MCF 10A (cell line): ENCODE measurements around the gene ZNF316. TPM values are rescaled to one million over a fixed set of nuclear protein-coding genes. Genes with fewer than 3 reads are reported as not detected.

Experiments used
- BruUV-seq: library from RNA; stranded (reverse); fragments of 400-500 nt; replicated peaks from 2 replicates; lab custom pipeline; 2021; lab: Mats Ljungman, UMichigan
- CTCF ChIA-PET: fragments of 300-600 bp; sonication (Branson Sonifier 250); formaldehyde crosslinking; extraction: SDS; loops from one replicate; lab custom pipeline; 2021; ENCODE audit warnings: antibody characterized with exemption, inconsistent platforms; lab: Yijun Ruan, JAX
- POLR2A ChIA-PET: fragments of 300-600, 350-650 bp; sonication (Branson Sonifier 250); formaldehyde crosslinking; extraction: SDS; loops from one replicate; lab custom pipeline; 2020; ENCODE audit warnings: antibody characterized with exemption, inconsistent platforms; lab: Yijun Ruan, JAX
- DNase-seq: peaks from one replicate; pipeline ENCODE4 v3.0.0-alpha.2; 2018; ENCODE audit not compliant: unreplicated experiment
- H3K27ac Mint-ChIP-seq: one replicate; pipeline ENCODE4 v1.8.0; 2022; ENCODE audit warnings: mild to moderate bottlenecking, low read depth, mixed read lengths; ENCODE audit not compliant: unreplicated experiment
- H3K27me3 Mint-ChIP-seq: one replicate; pipeline ENCODE4 v1.8.0; 2022; ENCODE audit warnings: mixed read lengths; ENCODE audit not compliant: insufficient read depth, unreplicated experiment
- H3K36me3 Mint-ChIP-seq: one replicate; pipeline ENCODE4 v1.8.0; 2022; ENCODE audit warnings: mild to moderate bottlenecking, moderate library complexity, mixed read lengths; ENCODE audit not compliant: insufficient read depth, unreplicated experiment
- H3K4me1 Mint-ChIP-seq: one replicate; pipeline ENCODE4 v1.8.0; 2022; ENCODE audit warnings: mixed read lengths; ENCODE audit not compliant: insufficient read depth, unreplicated experiment
- H3K4me3 Mint-ChIP-seq: one replicate; pipeline ENCODE4 v1.8.0; 2022; ENCODE audit warnings: mild to moderate bottlenecking, moderate library complexity, mixed read lengths; ENCODE audit not compliant: unreplicated experiment
- H3K9me3 Mint-ChIP-seq: one replicate; pipeline ENCODE4 v1.8.0; 2022; ENCODE audit warnings: mixed read lengths; ENCODE audit not compliant: unreplicated experiment
- CTCF ChIP-seq: fragments of 200-600 bp; IDR thresholded peaks from one replicate; pipeline ENCODE4 v1.8.0; 2022; ENCODE audit warnings: antibody characterized with exemption, mild to moderate bottlenecking; ENCODE audit not compliant: unreplicated experiment
- intact Hi-C: fragments of 100-400 bp; cut with micrococcal nuclease; formaldehyde crosslinking; loops from 2 replicates; pipeline ENCODE4 v1.14.1; 2022
- total RNA-seq: library from RNA; stranded (reverse); gene quantifications from 2 replicates; pipeline ENCODE4 v1.2.3, GENCODE V29; 2022

Gene ZNF316
- total RNA-seq, 1 experiment from 2014 or later, result 27.1 TPM

GRCh38 chr7:6622134-6622710, 14.9 kb upstream of the ZNF316 start:
- no peak for TF ChIP-seq CTCF
- H3K36me3 Mint-ChIP-seq, result no peaks in the 10 kb centered on the region
- no peaks in the 10 kb centered on the region for H3K9me3 Mint-ChIP-seq
- H3K27me3 Mint-ChIP-seq, result peaks cover 30% of the 10 kb centered on the region
- no peak overlapping the region for H3K27ac Mint-ChIP-seq
- no peak for DNase-seq
- no TSS peak for BruUV-seq
- no peaks in the 10 kb centered on the region for H3K4me1 Mint-ChIP-seq
- no peak overlapping the region for H3K4me3 Mint-ChIP-seq
- POLR2A ChIA-PET, result interaction anchor here (0.6 kb wide), 1 partner anchor 459 kb away, joined by 3 read pairs; no protein-coding TSS in a partner anchor
- CTCF ChIA-PET, result interaction anchor here (0.9 kb wide), 1 partner anchor 32 kb away, joined by 3 read pairs; the partner anchor contains the start of gene INTS15
- intact Hi-C loops, result no loop called here

- Mint-ChIP-seq H3K27me3 (peaks cover 15% of the 10 kb centered on the region), H3K36me3 (no peaks in the 10 kb centered on the region), H3K9me3 (no peaks in the 10 kb centered on the region), H3K27ac (no peak overlapping the region), H3K4me3 (no peak overlapping the region), H3K4me1 (no peaks in the 10 kb centered on the region)
- intact Hi-C loops, result no loop called here
- no peak for DNase-seq
- no peak for TF ChIP-seq CTCF
- POLR2A ChIA-PET, result no interaction called here
- BruUV-seq, result no TSS peak
- CTCF ChIA-PET, result no interaction called here
Observed at GRCh38 chr7:6623589-6624245, 13.4 kb upstream of the ZNF316 start.

GRCh38 chr7:6624246-6624611, 12.9 kb upstream of the ZNF316 start:
- no peak for TF ChIP-seq CTCF
- CTCF ChIA-PET, result no interaction called here
- no peak for DNase-seq
- POLR2A ChIA-PET, result no interaction called here
- Mint-ChIP-seq H3K4me1 (no peaks in the 10 kb centered on the region), H3K27me3 (peaks cover 10% of the 10 kb centered on the region), H3K4me3 (no peak overlapping the region), H3K9me3 (no peaks in the 10 kb centered on the region), H3K36me3 (no peaks in the 10 kb centered on the region), H3K27ac (no peak overlapping the region)
- BruUV-seq, result no TSS peak
- intact Hi-C loops, result no loop called here

- BruUV-seq, result no TSS peak
- CTCF ChIA-PET, result interaction anchor here (0.7 kb wide), 1 partner anchor 1003 kb away, joined by 6 read pairs; no protein-coding TSS in a partner anchor
Observed at GRCh38 chr7:6628045-6628444, 9.1 kb upstream of the ZNF316 start.

More at GRCh38 chr7:6628045-6628444, 9.1 kb upstream of the ZNF316 start:
- intact Hi-C loops, result no loop called here
- no peak overlapping the region for H3K4me3 Mint-ChIP-seq
- H3K36me3 Mint-ChIP-seq, result peaks cover 5% of the 10 kb centered on the region
- no peaks in the 10 kb centered on the region for H3K9me3 Mint-ChIP-seq
- TF ChIP-seq CTCF, result no peak
- no peaks in the 10 kb centered on the region for H3K27me3 Mint-ChIP-seq
- H3K4me1 Mint-ChIP-seq, result no peaks in the 10 kb centered on the region
- POLR2A ChIA-PET, result no interaction called here
- DNase-seq, result peak; percentile 47
- no peak overlapping the region for H3K27ac Mint-ChIP-seq
